ENCODE data around the gene ABHD15. TPM values are rescaled to one million over a fixed set of nuclear protein-coding genes. Genes with fewer than 3 reads are reported as not detected.

The ABHD15 gene
- total and polyA plus RNA-seq, 9 of the 15 experiments (the other 6 are each of a cell fraction or from before 2014, with no cell fraction given): 0.85 to 4.2 (median 2.1) TPM

DNA sequence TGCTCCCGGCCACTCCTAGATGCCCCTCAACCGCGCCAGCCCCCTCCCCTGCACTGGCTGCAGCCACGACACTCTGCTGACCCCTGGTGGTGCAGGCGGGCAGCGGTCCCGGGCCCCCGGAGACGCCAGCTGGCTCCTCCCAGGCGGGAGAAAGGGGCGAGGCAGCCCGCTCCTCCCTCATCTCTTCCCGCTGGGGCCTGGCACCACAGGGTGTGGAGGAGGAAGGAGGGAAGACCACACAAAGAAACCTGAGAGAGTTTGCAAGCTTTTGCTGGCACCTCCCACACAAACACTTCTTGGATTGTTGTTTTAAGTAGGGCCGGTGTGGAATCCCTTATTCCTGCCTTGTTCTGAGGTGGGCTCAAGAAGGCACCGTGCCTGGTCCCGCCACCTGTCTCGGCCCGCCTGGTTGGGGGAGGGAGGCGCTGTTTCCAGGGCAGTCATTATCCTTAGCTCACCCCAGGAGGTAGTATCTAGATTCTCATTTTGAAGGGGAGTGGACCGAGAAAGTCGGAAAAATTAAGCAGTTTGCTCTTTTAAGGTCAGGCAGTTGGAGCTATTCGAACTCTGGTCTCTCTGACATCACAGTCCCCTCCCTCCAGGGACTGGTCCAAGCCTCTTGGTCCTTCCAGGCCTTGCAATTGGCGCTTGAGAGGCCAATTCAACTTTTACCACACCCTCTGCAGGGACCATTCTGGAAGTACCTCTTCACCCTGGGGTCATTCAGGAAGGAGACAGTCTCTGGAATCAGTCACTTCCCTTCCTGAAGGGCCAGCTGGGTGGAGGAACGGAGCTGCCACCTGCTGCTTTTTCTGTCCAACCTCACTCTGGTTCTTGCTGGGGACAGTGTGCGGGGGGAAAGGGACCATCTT is 25.1 kb upstream of the ABHD15 start (continued):
- TF ChIP-seq, protein P1, sequence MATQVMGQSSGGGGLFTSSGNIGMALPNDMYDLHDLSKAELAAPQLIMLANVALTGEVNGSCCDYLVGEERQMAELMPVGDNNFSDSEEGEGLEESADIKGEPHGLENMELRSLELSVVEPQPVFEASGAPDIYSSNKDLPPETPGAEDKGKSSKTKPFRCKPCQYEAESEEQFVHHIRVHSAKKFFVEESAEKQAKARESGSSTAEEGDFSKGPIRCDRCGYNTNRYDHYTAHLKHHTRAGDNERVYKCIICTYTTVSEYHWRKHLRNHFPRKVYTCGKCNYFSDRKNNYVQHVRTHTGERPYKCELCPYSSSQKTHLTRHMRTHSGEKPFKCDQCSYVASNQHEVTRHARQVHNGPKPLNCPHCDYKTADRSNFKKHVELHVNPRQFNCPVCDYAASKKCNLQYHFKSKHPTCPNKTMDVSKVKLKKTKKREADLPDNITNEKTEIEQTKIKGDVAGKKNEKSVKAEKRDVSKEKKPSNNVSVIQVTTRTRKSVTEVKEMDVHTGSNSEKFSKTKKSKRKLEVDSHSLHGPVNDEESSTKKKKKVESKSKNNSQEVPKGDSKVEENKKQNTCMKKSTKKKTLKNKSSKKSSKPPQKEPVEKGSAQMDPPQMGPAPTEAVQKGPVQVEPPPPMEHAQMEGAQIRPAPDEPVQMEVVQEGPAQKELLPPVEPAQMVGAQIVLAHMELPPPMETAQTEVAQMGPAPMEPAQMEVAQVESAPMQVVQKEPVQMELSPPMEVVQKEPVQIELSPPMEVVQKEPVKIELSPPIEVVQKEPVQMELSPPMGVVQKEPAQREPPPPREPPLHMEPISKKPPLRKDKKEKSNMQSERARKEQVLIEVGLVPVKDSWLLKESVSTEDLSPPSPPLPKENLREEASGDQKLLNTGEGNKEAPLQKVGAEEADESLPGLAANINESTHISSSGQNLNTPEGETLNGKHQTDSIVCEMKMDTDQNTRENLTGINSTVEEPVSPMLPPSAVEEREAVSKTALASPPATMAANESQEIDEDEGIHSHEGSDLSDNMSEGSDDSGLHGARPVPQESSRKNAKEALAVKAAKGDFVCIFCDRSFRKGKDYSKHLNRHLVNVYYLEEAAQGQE (IDR thresholded peaks at IDR 0.05; ENCODE audit: borderline replicate concordance): peak; percentile 80
- TF ChIP-seq, protein P1 (CRISPR knock-in tag; IDR thresholded peaks at IDR 0.05; ENCODE audit: low read depth): no peak
- no peak for TF ChIP-seq CEBPG (CRISPR knock-in tag; IDR thresholded peaks at IDR 0.05)
- TF ChIP-seq CEBPG (tag; conservative IDR thresholded peaks at IDR 0.05 in 1 of 2, IDR thresholded peaks at IDR 0.05 in 1 of 2): no peak
- TF ChIP-seq ILK (tag; IDR thresholded peaks at IDR 0.05; ENCODE audit: borderline replicate concordance, low read depth): no peak
- no peak for TF ChIP-seq TOE1 (IDR thresholded peaks at IDR 0.05; ENCODE audit: borderline replicate concordance)
- TF ChIP-seq TOE1 (CRISPR knock-in tag; IDR thresholded peaks at IDR 0.05; ENCODE audit: borderline replicate concordance, low read depth): no peak
- TF ChIP-seq TAF15 (IDR thresholded peaks at IDR 0.05; ENCODE audit: low read depth, low read length): no peak
- no peak for TF ChIP-seq ZNF77 (CRISPR knock-in tag; IDR thresholded peaks at IDR 0.05)
- TF ChIP-seq, protein P2, sequence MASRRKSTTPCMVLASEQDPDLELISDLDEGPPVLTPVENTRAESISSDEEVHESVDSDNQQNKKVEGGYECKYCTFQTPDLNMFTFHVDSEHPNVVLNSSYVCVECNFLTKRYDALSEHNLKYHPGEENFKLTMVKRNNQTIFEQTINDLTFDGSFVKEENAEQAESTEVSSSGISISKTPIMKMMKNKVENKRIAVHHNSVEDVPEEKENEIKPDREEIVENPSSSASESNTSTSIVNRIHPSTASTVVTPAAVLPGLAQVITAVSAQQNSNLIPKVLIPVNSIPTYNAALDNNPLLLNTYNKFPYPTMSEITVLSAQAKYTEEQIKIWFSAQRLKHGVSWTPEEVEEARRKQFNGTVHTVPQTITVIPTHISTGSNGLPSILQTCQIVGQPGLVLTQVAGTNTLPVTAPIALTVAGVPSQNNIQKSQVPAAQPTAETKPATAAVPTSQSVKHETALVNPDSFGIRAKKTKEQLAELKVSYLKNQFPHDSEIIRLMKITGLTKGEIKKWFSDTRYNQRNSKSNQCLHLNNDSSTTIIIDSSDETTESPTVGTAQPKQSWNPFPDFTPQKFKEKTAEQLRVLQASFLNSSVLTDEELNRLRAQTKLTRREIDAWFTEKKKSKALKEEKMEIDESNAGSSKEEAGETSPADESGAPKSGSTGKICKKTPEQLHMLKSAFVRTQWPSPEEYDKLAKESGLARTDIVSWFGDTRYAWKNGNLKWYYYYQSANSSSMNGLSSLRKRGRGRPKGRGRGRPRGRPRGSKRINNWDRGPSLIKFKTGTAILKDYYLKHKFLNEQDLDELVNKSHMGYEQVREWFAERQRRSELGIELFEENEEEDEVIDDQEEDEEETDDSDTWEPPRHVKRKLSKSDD (conservative IDR thresholded peaks at IDR 0.05; ENCODE audit: low read length): no peak
- no peak for TF ChIP-seq ERF (CRISPR knock-in tag; IDR thresholded peaks at IDR 0.05)
- peak; percentile 69 for TF ChIP-seq SMC3 (conservative IDR thresholded peaks at IDR 0.05; ENCODE audit: insufficient read depth, low read depth, low read length)
- no peak for TF ChIP-seq ZFPM2 (CRISPR knock-in tag; IDR thresholded peaks at IDR 0.05)
- no peak for TF ChIP-seq PHF8 (IDR thresholded peaks at IDR 0.05; ENCODE audit: borderline replicate concordance, low read length)
- TF ChIP-seq RBM15 (IDR thresholded peaks at IDR 0.05; ENCODE audit: insufficient read depth, low read length): no peak
- TF ChIP-seq JUN (IDR thresholded peaks at IDR 0.05; ENCODE audit: borderline replicate concordance, low read depth, low read length): no peak
- no peak for TF ChIP-seq JUN (CRISPR knock-in tag; IDR thresholded peaks at IDR 0.05; ENCODE audit: borderline replicate concordance)
- no peak for TF ChIP-seq NFXL1 (CRISPR knock-in tag; IDR thresholded peaks at IDR 0.05)
